ENCODE results near the gene RPF1. TPM values are rescaled to one million over a fixed set of nuclear protein-coding genes. Genes with fewer than 3 reads are reported as not detected.

Gene RPF1
- total RNA-seq, 1 donor from 2014 or later, result 8.6 TPM

DNA sequence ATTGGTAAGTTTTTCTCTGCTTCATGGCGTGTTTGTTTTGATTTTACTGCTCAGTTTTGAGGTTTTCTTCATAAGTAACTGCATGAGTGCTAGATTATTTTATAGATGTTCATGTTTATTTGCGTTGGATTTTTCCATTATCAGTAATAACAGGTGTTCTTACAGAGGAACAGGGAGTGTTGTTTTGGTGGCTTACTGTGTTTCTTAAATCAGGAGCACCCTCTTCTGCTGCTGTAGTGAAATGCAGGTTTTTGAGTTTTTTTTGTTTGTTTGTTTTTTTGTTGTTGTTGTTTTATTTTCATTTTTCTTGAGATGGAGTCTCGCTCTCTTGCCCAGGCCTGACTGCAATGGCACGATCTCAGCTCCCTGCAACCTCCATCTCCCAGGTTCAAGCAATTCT, 62.6 kb downstream of the RPF1 start:
- ATAC-seq (no peak), DNase-seq (ENCODE audit: low spot score) (no peak)

Other genes starting within 250 kb of the RPF1 start
- gene SAMD13, start 177.6 kb upstream of the RPF1 start, total RNA-seq, result 0.23 TPM
- not detected for gene DNASE2B, start 80.8 kb upstream of the RPF1 start, total RNA-seq
- gene SPATA1, start 27.1 kb downstream of the RPF1 start, total RNA-seq, result 1.6 TPM
- gene GNG5, start 27.3 kb downstream of the RPF1 start, total RNA-seq, result 45.0 TPM
- 27.2 TPM for gene CTBS, start 95.2 kb downstream of the RPF1 start, total RNA-seq
- gene SSX2IP, start 211.2 kb downstream of the RPF1 start, total RNA-seq, result 15.8 TPM

Data from left lobe of liver (tissue), 2 donors.